Measurements from ENCODE around the gene PANX1.

GRCh38 chr11:94125407-94126115 lies 3.1 kb upstream of the PANX1 start:
- TF ChIP-seq, protein P1, sequence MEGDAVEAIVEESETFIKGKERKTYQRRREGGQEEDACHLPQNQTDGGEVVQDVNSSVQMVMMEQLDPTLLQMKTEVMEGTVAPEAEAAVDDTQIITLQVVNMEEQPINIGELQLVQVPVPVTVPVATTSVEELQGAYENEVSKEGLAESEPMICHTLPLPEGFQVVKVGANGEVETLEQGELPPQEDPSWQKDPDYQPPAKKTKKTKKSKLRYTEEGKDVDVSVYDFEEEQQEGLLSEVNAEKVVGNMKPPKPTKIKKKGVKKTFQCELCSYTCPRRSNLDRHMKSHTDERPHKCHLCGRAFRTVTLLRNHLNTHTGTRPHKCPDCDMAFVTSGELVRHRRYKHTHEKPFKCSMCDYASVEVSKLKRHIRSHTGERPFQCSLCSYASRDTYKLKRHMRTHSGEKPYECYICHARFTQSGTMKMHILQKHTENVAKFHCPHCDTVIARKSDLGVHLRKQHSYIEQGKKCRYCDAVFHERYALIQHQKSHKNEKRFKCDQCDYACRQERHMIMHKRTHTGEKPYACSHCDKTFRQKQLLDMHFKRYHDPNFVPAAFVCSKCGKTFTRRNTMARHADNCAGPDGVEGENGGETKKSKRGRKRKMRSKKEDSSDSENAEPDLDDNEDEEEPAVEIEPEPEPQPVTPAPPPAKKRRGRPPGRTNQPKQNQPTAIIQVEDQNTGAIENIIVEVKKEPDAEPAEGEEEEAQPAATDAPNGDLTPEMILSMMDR (conservative IDR thresholded peaks at IDR 0.05; ENCODE audit: low read length) = no peak
- TF ChIP-seq EZH2phosphoT487 (IDR thresholded peaks at IDR 0.05; ENCODE audit: borderline replicate concordance) = no peak
